Measurements from ENCODE around the gene STARD4. TPM values are rescaled to one million over a fixed set of nuclear protein-coding genes. Genes with fewer than 3 reads are reported as not detected.

Gene STARD4
- total and polyA plus RNA-seq, 9 of the 15 experiments (the other 6 are each of a cell fraction or from before 2014, with no cell fraction given), result 28.4 to 88.0 (median 34.0) TPM

GRCh38 chr5:111502956-111503355 lies 9.4 kb downstream of the STARD4 start (continued):
- TF ChIP-seq VEZF1 (CRISPR knock-in tag; IDR thresholded peaks at IDR 0.05) (no peak), CBX2 (IDR thresholded peaks at IDR 0.05; ENCODE audit: insufficient read depth, low read length, poor library complexity, severe bottlenecking) (no peak), KAT2B (IDR thresholded peaks at IDR 0.05; ENCODE audit: low read depth, low read length) (no peak), JUNB (CRISPR knock-in tag; conservative IDR thresholded peaks at IDR 0.05) (no peak), BHLHE40 (IDR thresholded peaks at IDR 0.05; ENCODE audit: low read length) (no peak)
- TF ChIP-seq, protein P1, sequence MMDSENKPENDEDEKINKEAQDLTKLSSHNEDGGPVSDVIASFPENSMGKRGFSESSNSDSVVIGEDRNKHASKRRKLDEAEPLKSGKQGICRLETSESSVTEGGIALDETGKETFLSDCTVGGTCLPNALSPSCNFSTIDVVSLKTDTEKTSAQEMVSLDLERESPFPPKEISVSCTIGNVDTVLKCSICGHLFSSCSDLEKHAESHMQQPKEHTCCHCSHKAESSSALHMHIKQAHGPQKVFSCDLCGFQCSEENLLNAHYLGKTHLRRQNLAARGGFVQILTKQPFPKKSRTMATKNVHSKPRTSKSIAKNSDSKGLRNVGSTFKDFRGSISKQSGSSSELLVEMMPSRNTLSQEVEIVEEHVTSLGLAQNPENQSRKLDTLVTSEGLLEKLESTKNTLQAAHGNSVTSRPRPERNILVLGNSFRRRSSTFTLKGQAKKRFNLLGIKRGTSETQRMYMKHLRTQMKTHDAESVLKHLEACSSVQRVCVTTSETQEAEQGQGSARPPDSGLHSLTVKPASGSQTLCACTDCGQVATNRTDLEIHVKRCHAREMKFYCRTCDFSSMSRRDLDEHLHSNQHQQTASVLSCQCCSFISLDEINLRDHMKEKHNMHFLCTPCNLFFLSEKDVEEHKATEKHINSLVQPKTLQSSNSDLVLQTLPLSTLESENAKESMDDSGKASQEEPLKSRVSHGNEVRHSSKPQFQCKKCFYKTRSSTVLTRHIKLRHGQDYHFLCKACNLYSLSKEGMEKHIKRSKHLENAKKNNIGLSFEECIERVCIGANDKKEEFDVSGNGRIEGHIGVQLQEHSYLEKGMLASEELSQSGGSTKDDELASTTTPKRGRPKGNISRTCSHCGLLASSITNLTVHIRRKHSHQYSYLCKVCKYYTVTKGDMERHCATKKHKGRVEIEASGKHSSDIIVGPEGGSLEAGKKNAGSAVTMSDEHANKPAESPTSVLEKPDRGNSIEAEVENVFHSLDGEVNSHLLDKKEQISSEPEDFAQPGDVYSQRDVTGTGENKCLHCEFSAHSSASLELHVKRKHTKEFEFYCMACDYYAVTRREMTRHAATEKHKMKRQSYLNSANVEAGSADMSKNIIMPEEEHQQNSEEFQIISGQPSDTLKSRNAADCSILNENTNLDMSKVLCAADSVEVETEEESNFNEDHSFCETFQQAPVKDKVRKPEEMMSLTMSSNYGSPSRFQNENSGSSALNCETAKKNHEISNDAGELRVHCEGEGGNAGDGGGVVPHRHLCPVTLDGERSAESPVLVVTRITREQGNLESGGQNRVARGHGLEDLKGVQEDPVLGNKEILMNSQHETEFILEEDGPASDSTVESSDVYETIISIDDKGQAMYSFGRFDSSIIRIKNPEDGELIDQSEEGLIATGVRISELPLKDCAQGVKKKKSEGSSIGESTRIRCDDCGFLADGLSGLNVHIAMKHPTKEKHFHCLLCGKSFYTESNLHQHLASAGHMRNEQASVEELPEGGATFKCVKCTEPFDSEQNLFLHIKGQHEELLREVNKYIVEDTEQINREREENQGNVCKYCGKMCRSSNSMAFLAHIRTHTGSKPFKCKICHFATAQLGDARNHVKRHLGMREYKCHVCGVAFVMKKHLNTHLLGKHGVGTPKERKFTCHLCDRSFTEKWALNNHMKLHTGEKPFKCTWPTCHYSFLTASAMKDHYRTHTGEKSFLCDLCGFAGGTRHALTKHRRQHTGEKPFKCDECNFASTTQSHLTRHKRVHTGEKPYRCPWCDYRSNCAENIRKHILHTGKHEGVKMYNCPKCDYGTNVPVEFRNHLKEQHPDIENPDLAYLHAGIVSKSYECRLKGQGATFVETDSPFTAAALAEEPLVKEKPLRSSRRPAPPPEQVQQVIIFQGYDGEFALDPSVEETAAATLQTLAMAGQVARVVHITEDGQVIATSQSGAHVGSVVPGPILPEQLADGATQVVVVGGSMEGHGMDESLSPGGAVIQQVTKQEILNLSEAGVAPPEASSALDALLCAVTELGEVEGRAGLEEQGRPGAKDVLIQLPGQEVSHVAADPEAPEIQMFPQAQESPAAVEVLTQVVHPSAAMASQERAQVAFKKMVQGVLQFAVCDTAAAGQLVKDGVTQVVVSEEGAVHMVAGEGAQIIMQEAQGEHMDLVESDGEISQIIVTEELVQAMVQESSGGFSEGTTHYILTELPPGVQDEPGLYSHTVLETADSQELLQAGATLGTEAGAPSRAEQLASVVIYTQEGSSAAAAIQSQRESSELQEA (IDR thresholded peaks at IDR 0.05; ENCODE audit: low read depth), result no peak

Data from K562 (cell line).